OCI-LY3 (cell line): ENCODE data around the gene LNX1.

Experiments used
- CTCF ChIP-seq: fragments of 200-600, 300-600 bp; sonication (generic); IDR thresholded peaks from 2 replicates; pipeline ENCODE4 v1.5.1; 2014; ENCODE audit warnings: antibody characterized with exemption, low read length, low read depth
- EZH2phosphoT487 ChIP-seq: fragments of 200-600 bp; shearing (Covaris generic); IDR thresholded peaks from 2 replicates; pipeline ENCODE4 v1.6.1; 2018; ENCODE audit warnings: antibody characterized with exemption, mixed run types, low read depth

GRCh38 chr4:53422367-53422766 is 168.9 kb downstream of the LNX1 start:
- TF ChIP-seq CTCF (no peak), EZH2phosphoT487 (no peak)
